ENCODE data around the gene CFAP69. TPM values are rescaled to one million over a fixed set of nuclear protein-coding genes. Genes with fewer than 3 reads are reported as not detected.

Gene CFAP69
- total and polyA plus RNA-seq, 2 of the 8 experiments (the other 6 are each of a cell fraction or from before 2014, with no cell fraction given) = 1.00 to 3.8 TPM

GRCh38 chr7:90320801-90321494 is 76.0 kb downstream of the CFAP69 start, which contains the start of gene FAM237B:
TSS of gene FAM237B (minus strand) at chr7:90321304. CDS start at chr7:90319748, 1,556 bp downstream.
- Histone ChIP-seq H3K4me1 (replicated peaks in 1 of 4; ENCODE audit: control insufficient read depth in 3 of 4, insufficient read depth in 4 of 4, low read length in 3 of 4) (peaks cover 0 to 3% (median 0%) of the 10 kb centered on the region in 4 experiments; a peak in 2 of 7 replicates), H3K36me3 (ENCODE audit: control insufficient read depth in 2 of 4, insufficient read depth in 4 of 4, low read length in 3 of 4) (no peaks in the 10 kb centered on the region), H3K23ac (ENCODE audit: insufficient read length) (no peak within 1 kb of the TSS), H3K9ac (replicated peaks in 1 of 4; ENCODE audit: extremely low read depth in 1 of 4, low read depth in 3 of 4, low read length in 3 of 4) (peak within 1 kb of the TSS in 2 of 4 experiments; percentile 20 to 22; a peak in 4 of 7 replicates), H3K14ac (ENCODE audit: insufficient read length) (no peak within 1 kb of the TSS), H3K79me2 (ENCODE audit: control insufficient read depth in 1 of 2, insufficient read depth in 2 of 2, low read length in 2 of 2) (no peaks in the 10 kb centered on the region), H2BK12ac (ENCODE audit: low read depth, low read length) (no peak within 1 kb of the TSS; the same call in 1 of the 2 replicates), H3K79me1 (ENCODE audit: low read depth, low read length) (no peaks in the 10 kb centered on the region), H2BK20ac (ENCODE audit: low read length) (no peak within 1 kb of the TSS), H3K27me3 (replicated peaks in 1 of 4; ENCODE audit: control insufficient read depth in 3 of 4, extremely low read depth in 1 of 4, insufficient read depth in 3 of 4, low read length in 3 of 4) (peaks cover 20 to 39% (median 29%) of the 10 kb centered on the region in 4 experiments), H3K56ac (replicated peaks; ENCODE audit: insufficient read length, low read depth, low read length) (no peak within 1 kb of the TSS), H2BK15ac (ENCODE audit: low read length) (no peak within 1 kb of the TSS), H3K9me3 (ENCODE audit: insufficient read depth in 2 of 2, low read depth in 1 of 2, low read length in 1 of 2) (no peaks in the 10 kb centered on the region), H3K4me2 (ENCODE audit: insufficient read depth in 1 of 2, low read depth in 2 of 2, low read length in 2 of 2) (peak within 1 kb of the TSS; percentile 58 to 87), H3K23me2 (ENCODE audit: low read depth, low read length) (peaks cover 10% of the 10 kb centered on the region; the same call in 1 of the 2 replicates), H4K8ac (ENCODE audit: extremely low read depth, insufficient read depth, low read length) (peak within 1 kb of the TSS; percentile 75), H3K18ac (ENCODE audit: extremely low read depth, low read length) (peak within 1 kb of the TSS; percentile 51; the same call in 1 of the 2 replicates), H4K91ac (replicated peaks; ENCODE audit: insufficient read length, low read length) (no peak within 1 kb of the TSS), H4K5ac (ENCODE audit: insufficient read length, low read depth, low read length) (no peak within 1 kb of the TSS), H2BK5ac (ENCODE audit: low read depth, low read length) (no peak within 1 kb of the TSS), H3K27ac (ENCODE audit: low read depth, low read length) (no peak within 1 kb of the TSS), H3K4ac (replicated peaks; ENCODE audit: insufficient read length, low read depth, low read length) (no peak within 1 kb of the TSS), H2AK5ac (ENCODE audit: low read depth, low read length) (no peak within 1 kb of the TSS), H2BK120ac (replicated peaks; ENCODE audit: low read depth, low read length) (no peak within 1 kb of the TSS), H2AFZ (ENCODE audit: low read length) (no peak within 1 kb of the TSS; the same call in 1 of the 2 replicates), H4K20me1 (replicated peaks in 1 of 2; ENCODE audit: control insufficient read depth in 1 of 2, insufficient read depth in 2 of 2, low read length in 2 of 2) (no peaks in the 10 kb centered on the region), H3K4me3 (ENCODE audit: extremely low read depth in 1 of 4, insufficient read depth in 2 of 4, low read depth in 3 of 4, low read length in 4 of 4) (peak within 1 kb of the TSS; percentile 39 to 63 (median 58))
- CTCF ChIA-PET (ENCODE audit: partially characterized antibody) = interaction anchor here (1.1 to 2.9 kb wide), 3 partner anchors 10 to 16 kb away, joined by 5 to 14 read pairs (median 7); no protein-coding TSS in a partner anchor
- 3% methylated on average over 61 of the region's 62 CpGs; no CpG with 5 or more reads in 1 of the 2 experiments for WGBS, 2 experiments (ENCODE audit: extremely low coverage in 1 of 2, insufficient coverage in 1 of 2, insufficient read length in 1 of 2, insufficient replicate concordance in 2 of 2, low coverage in 1 of 2, low lambda C conversion rate in 2 of 2, missing lambda C conversion rate in 1 of 2)
- POLR2A ChIA-PET (ENCODE audit: partially characterized antibody) = interaction anchor here (1.0 kb wide), 1 partner anchor 25 kb away, joined by 3 read pairs; no protein-coding TSS in a partner anchor
- no peak for FAIRE-seq
- DNase-seq (ENCODE audit: low read depth in 1 of 2, low spot score in 2 of 2) = peak in 1 of 2 experiments; percentile 65
- no peak for TF ChIP-seq SIRT6 (IDR thresholded peaks at IDR 0.05; ENCODE audit: low read length)
- no peak for TF ChIP-seq RNF2 (IDR thresholded peaks at IDR 0.05; ENCODE audit: borderline replicate concordance, low read depth, low read length, missing control alignments, poor library complexity, severe bottlenecking)
- no peak for TF ChIP-seq SRF (IDR thresholded peaks at IDR 0.05; ENCODE audit: low read depth, low read length)
- TF ChIP-seq MAFK (IDR thresholded peaks at IDR 0.05; ENCODE audit: low read depth, low read length) = no peak
- no peak for TF ChIP-seq NANOG (IDR thresholded peaks at IDR 0.05; ENCODE audit: insufficient read depth, low read depth, low read length, poor library complexity, severe bottlenecking)
- TF ChIP-seq POLR2AphosphoS5 (IDR thresholded peaks at IDR 0.05; ENCODE audit: low read depth, low read length) = no peak
- no peak for TF ChIP-seq SP1 (IDR thresholded peaks at IDR 0.05; ENCODE audit: low read depth, low read length)
- TF ChIP-seq, protein P1, sequence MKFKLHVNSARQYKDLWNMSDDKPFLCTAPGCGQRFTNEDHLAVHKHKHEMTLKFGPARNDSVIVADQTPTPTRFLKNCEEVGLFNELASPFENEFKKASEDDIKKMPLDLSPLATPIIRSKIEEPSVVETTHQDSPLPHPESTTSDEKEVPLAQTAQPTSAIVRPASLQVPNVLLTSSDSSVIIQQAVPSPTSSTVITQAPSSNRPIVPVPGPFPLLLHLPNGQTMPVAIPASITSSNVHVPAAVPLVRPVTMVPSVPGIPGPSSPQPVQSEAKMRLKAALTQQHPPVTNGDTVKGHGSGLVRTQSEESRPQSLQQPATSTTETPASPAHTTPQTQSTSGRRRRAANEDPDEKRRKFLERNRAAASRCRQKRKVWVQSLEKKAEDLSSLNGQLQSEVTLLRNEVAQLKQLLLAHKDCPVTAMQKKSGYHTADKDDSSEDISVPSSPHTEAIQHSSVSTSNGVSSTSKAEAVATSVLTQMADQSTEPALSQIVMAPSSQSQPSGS (IDR thresholded peaks at IDR 0.05; ENCODE audit: low read length) = no peak
- no peak for TF ChIP-seq RXRA (IDR thresholded peaks at IDR 0.05; ENCODE audit: insufficient read depth, low read depth, low read length)
- TF ChIP-seq EZH2 (IDR thresholded peaks at IDR 0.05; ENCODE audit: low read depth, low read length, severe bottlenecking) = peak; percentile 75
